Esophagus (tissue), 2 donors: Measurements from ENCODE around the gene NFIX. TPM values are rescaled to one million over a fixed set of nuclear protein-coding genes. Genes with fewer than 3 reads are reported as not detected.
A peak's percentile ranks its signal among the peaks of the same experiment; 100 is the strongest.

ENCODE experiments used
- H3K27ac ChIP-seq, 2 donors: one replicate each; pipeline ENCODE4 v1.5.1; 2013; ENCODE audit warnings: low read depth in 2 of 2, mild to moderate bottlenecking in 2 of 2, inconsistent platforms in 1 of 2, low read length in 1 of 2, moderate library complexity in 1 of 2
- H3K27me3 ChIP-seq, 2 donors: one replicate each; pipeline ENCODE4 v1.6.1; 2013; ENCODE audit warnings: low read length in 2 of 2, control low read depth in 1 of 2, mild to moderate bottlenecking in 1 of 2; ENCODE audit not compliant: insufficient read depth in 2 of 2, control insufficient read depth in 1 of 2
- H3K36me3 ChIP-seq, 2 donors: one replicate each; pipeline ENCODE4 v1.6.1; 2013; ENCODE audit warnings: low read length in 1 of 2; ENCODE audit not compliant: control insufficient read depth in 2 of 2, insufficient read depth in 2 of 2
- H3K4me1 ChIP-seq, 2 donors: one replicate each; pipeline ENCODE4 v1.6.1; 2013; ENCODE audit warnings: low read length in 1 of 2; ENCODE audit not compliant: control insufficient read depth in 2 of 2, insufficient read depth in 2 of 2
- H3K4me3 ChIP-seq, 2 donors: one replicate each; pipeline ENCODE4 v1.5.1; 2013; ENCODE audit warnings: low read length in 2 of 2, mild to moderate bottlenecking in 2 of 2, low read depth in 1 of 2, moderate library complexity in 1 of 2
- H3K9me3 ChIP-seq, 2 donors: one replicate each; pipeline ENCODE4 v1.6.1; 2013; ENCODE audit warnings: mild to moderate bottlenecking in 2 of 2, low read depth in 1 of 2, low read length in 1 of 2, moderate library complexity in 1 of 2; ENCODE audit not compliant: control insufficient read depth in 2 of 2, insufficient read depth in 1 of 2
- WGBS, 2 donors: extraction: QIAGEN DNeasy Blood & Tissue Kit; methylation state at CpG; one replicate each; pipeline ENCODE4 v1.1.7; 2013; 5-methylcytosine and 5-hydroxymethylcytosine counted together
- polyA plus RNA-seq, 2 donors: library from polyadenylated mRNA; stranded (reverse); fragments of 200-250 nt; gene quantifications; one replicate each; pipeline ENCODE4 v1.2.3, GENCODE V29; 2013
- donor health status: healthy with polysubstance abuse.
- donor health status: Bipolar disorder and iron deficiency.

Gene NFIX
- polyA plus RNA-seq, 2 donors, result 26.9 to 38.5 TPM

DNA sequence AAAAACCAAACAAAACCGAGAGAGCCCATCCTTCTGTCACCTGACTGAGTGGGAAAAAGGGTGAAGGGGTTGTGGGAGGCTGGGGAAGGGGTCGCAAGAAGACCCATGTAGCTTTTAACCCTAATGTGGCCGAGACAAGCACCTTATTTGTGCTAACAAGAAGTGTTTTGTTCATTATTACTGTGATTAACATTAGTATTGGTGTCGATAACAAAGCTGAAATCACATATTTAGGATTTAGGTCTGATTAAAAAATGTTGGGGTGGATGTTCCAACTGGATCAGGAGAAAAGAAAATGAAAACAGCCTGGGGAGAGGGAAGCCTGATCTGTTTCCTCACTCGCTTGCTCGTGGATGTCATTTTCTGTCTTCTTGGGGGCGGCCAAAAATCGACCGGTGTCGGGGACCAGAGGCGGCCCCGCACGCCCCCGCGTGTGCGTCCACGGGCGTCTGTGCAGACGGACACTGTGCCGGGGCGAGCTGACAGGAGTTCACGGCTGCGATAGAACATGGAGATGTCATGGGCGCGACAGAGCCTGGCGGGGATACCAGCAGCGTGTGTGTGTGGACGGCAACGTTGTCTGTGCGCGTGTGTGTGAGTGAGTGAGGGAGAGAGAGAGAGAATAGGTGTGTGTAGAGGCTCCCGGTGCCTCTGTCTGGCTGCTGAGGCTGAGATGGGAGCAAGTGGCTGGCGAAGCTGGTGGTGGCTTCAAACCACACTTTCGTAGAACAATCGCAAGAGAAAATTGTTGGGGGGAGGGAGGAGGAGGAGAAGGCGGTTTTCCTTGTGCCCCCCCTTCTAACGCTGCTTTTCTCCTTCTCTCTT is 29.1 kb downstream of the NFIX start:
- no peaks in the 10 kb centered on the region for H3K27me3 ChIP-seq
- no peaks in the 10 kb centered on the region for H3K36me3 ChIP-seq
- peak overlapping the region; percentile 51 to 65 for H3K4me3 ChIP-seq
- WGBS, 2 donors, result 9 to 14% methylated on average over 37 of the region's 37 CpGs
- no peaks in the 10 kb centered on the region for H3K9me3 ChIP-seq
- H3K27ac ChIP-seq, result peak overlapping the region; percentile 89 to 95
- peaks cover 9 to 32% of the 10 kb centered on the region in 2 donors for H3K4me1 ChIP-seq

DNA sequence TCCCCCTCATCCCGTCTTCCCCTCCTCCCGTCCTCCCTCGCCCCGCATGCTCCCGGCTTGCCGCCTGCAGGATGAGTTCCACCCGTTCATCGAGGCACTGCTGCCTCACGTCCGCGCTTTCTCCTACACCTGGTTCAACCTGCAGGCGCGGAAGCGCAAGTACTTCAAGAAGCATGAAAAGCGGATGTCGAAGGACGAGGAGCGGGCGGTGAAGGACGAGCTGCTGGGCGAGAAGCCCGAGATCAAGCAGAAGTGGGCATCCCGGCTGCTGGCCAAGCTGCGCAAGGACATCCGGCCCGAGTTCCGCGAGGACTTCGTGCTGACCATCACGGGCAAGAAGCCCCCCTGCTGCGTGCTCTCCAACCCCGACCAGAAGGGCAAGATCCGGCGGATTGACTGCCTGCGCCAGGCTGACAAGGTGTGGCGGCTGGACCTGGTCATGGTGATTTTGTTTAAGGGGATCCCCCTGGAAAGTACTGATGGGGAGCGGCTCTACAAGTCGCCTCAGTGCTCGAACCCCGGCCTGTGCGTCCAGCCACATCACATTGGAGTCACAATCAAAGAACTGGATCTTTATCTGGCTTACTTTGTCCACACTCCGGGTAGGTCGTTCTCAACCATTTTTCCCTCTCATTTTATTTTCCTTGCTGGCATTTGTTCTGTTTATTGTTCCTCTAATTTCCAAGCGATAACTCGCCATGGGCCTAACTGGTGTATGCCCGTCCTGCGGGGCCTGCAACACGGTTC is 29.8 kb downstream of the NFIX start:
- Histone ChIP-seq H3K4me3 (peak overlapping the region; percentile 51 to 65), H3K9me3 (no peaks in the 10 kb centered on the region), H3K36me3 (no peaks in the 10 kb centered on the region), H3K27me3 (no peaks in the 10 kb centered on the region), H3K27ac (peak overlapping the region; percentile 89 to 95), H3K4me1 (peaks cover 7 to 33% of the 10 kb centered on the region in 2 donors)
- 25 to 39% methylated on average over 46 to 48 of the region's 48 CpGs for WGBS, 2 donors

DNA sequence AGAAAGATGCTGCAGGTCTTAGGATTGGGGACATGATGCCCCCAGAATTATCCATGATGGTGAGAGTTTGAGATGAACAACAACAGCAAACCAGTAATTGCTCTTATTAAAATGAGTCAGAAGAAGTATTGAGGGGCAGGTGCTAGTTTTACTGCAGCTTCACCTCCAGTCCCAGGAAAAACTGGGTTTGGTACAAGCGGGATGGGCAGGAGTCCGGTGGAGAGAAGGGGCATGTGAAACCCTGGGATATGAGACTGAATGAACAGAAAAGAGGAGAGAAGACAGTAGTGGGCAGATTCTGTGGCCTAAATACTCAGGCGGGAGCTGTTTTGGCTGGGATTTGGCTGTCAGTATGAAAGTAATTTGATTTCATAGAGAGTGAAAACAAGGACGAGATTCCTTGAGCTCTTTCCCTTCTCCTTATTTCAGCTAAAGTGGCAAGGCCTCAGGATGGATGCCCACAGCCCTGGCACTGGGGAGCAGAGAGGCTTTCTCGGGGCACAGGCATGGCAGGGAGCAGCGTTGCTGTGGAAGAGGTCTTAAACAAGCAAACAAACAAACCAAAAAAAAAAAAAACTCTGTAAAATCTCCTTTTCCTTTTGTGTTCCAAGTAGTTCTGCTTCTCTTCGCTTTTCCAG is 30.7 kb downstream of the NFIX start:
- Histone ChIP-seq H3K9me3 (no peaks in the 10 kb centered on the region), H3K4me3 (peak overlapping the region; percentile 5 to 65), H3K27ac (peak overlapping the region; percentile 89 to 95), H3K36me3 (no peaks in the 10 kb centered on the region), H3K27me3 (no peaks in the 10 kb centered on the region), H3K4me1 (peaks cover 2 to 32% of the 10 kb centered on the region in 2 donors)
- WGBS, 2 donors, result 32% methylated on average over 7 of the region's 7 CpGs

DNA sequence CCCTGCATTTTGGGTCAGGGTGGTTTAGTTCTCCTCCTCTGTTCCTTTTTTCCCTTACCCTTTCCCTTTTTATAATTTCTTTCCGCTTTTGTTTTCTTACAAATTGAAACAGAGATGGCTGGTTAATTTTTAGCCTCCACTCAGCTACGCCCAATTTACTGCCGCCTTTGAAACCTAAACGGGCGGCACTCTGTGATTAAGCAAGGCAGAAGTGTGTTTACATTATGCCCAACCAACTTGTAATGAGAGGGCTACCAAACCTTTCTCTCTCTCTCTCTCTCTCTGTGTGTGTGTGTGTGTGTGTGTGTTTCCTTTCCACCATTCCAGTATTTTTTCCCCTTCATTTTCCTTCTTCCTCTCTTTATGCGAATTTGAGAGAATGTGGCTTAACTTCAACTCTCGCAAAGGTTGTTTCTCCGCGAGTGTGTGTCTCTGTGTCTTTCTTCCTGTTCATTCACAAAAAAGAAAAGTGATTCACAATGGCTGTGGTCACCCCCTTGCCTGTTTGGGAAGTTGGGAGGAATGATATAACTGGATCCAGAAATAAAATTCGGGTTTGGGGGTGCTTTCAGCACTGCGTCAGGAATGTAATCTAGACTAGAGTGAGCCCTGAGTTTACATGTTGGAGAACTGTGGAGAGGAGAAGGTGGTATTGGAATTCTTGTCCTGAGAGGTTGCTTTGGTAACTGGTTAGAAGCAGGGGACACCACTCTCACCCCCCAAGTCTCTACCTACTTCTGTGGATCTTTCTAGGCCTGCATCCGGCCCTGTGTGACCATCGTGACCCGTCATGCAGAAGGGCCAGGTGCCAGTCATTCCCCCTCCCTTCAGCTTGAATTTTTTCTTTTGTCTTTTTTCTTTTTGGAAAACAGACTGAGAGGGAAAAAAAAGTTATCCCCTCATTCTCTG is 31.4 kb downstream of the NFIX start:
- Histone ChIP-seq H3K36me3 (no peaks in the 10 kb centered on the region), H3K4me1 (peaks cover 6 to 34% of the 10 kb centered on the region in 2 donors), H3K27ac (peak overlapping the region; percentile 56 to 89), H3K4me3 (peak overlapping the region; percentile 7 to 65), H3K27me3 (no peaks in the 10 kb centered on the region), H3K9me3 (no peaks in the 10 kb centered on the region)
- WGBS, 2 donors, result 24 to 30% methylated on average over 14 of the region's 14 CpGs

DNA sequence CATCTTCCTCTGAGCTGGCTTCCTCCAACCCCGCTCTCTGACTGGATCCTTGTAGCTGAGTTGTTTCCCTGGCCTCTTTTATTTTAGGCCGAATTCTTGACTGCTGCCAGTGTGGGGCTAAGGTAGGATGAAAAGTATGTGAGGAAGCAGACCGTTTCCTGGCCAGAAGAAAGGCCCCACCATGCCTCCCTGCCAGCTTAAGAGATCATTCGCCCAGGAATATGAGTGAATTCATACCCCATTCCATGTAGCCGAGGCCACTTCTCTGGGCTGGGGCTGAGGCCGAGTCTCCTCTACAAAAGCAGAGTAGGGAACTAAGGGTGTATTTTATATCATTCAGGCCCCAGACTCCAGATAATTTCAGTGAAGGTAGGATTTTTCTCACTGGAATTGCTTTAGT is 32.3 kb downstream of the NFIX start:
- peak overlapping the region; percentile 56 to 89 for H3K27ac ChIP-seq

DNA sequence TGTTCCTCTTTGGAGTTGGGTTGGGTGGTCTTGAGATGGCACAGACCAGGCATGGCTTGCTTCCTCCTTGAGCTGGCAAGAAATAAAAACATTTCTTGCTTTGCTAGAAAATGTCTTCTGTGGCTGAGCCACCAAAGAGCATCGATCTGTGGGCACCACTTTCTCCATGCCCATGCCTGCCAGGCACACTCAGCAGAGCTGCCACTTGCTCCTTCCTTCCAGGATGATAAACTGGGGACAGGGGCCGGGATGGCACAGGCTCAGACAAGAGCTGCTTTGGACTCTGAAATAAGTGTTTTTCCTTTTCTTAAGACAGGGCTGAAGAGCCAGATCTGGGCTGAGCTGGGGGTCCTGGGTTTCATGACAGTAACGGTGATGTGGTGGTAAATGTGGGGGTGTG is 32.8 kb downstream of the NFIX start:
- no peak overlapping the region for H3K4me3 ChIP-seq
- no peaks in the 10 kb centered on the region for H3K9me3 ChIP-seq
- 49 to 63% methylated on average over 3 of the region's 3 CpGs for WGBS, 2 donors
- H3K36me3 ChIP-seq, result no peaks in the 10 kb centered on the region
- H3K4me1 ChIP-seq, result peaks cover 8 to 41% of the 10 kb centered on the region in 2 donors
- H3K27ac ChIP-seq, result peak overlapping the region; percentile 56 to 89
- no peaks in the 10 kb centered on the region for H3K27me3 ChIP-seq

More for the DNA sequence above, 32.3 kb downstream of the NFIX start:
- 43 to 57% methylated on average over 6 of the region's 6 CpGs for WGBS, 2 donors
- Histone ChIP-seq H3K4me1 (peaks cover 4 to 36% of the 10 kb centered on the region in 2 donors), H3K9me3 (no peaks in the 10 kb centered on the region), H3K36me3 (no peaks in the 10 kb centered on the region), H3K4me3 (peak overlapping the region in 1 of 2 donors; percentile 65), H3K27me3 (no peaks in the 10 kb centered on the region)

DNA sequence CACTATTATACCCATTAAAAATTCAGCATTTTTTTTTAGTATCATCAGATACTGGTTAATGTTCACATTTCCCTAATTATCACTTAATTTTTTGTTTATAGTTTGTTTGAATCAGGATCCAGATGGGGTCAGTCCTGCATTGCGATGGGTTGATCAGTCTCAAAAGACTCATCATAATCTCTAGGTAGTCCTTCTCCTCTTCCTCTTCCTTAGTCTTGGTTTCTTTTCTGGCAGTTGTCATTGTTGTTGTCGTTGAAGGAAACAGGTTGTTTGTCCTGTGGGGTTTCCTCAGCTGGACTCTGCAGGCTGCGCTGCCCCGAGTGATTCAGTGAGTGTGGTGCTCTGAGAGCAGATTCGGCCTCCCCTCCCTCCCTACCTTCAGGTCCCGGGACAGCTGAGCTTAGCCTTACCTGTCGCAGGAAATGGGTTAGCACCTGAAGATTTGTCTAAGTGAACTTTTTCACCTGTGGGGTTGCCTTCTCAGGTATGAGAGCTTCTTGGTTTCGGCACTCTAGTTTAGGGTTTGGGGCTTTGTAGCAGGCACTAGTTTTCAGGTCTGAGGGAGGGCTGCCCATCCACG is 34.1 kb downstream of the NFIX start:
- Histone ChIP-seq H3K4me1 (peaks cover 14 to 55% of the 10 kb centered on the region in 2 donors), H3K9me3 (no peaks in the 10 kb centered on the region), H3K27me3 (no peaks in the 10 kb centered on the region), H3K4me3 (no peak overlapping the region), H3K27ac (peak overlapping the region; percentile 19 to 84), H3K36me3 (no peaks in the 10 kb centered on the region)
- WGBS, 2 donors, result 39 to 51% methylated on average over 9 of the region's 9 CpGs

DNA sequence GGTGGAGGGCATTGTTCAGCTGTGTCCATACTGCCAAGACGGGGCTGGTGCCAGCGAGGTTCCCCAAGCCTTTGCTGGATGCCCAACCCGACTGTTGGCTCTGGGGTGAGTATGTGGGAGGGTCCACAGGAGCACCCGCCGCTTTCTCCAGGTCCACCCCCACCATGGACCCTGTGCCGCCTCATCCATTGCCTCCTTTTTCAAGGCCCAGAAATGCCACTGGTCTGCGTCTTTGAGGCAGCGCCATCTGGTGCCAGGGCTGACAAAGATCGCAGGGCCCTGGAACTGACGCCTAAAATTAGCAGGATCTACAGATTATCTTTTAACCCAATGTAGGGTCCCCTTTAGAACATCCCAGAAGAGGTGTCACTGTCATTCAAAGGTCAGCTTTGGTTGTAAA is 34.6 kb downstream of the NFIX start:
- Histone ChIP-seq H3K36me3 (no peaks in the 10 kb centered on the region), H3K27ac (peak overlapping the region; percentile 19 to 84), H3K4me3 (no peak overlapping the region), H3K27me3 (no peaks in the 10 kb centered on the region), H3K4me1 (peaks cover 14 to 55% of the 10 kb centered on the region in 2 donors), H3K9me3 (no peaks in the 10 kb centered on the region)
- 39 to 42% methylated on average over 10 of the region's 10 CpGs for WGBS, 2 donors
